ENCODE results near the gene KSR1.

Gene KSR1

GRCh38 chr17:27596096-27596495 lies 139.8 kb downstream of the KSR1 start:
- no CpG with 5 or more reads among the region's 4 CpGs for WGBS, 2 donors (ENCODE audit: extremely low coverage in 2 of 2, insufficient read length in 2 of 2, insufficient replicate concordance in 1 of 2)
- no peak overlapping the region for H2BK120ac ChIP-seq (ENCODE audit: low read depth, low read length)
- no peaks in the 10 kb centered on the region for H3K27me3 ChIP-seq (ENCODE audit: control insufficient read depth in 3 of 3, insufficient read depth in 3 of 3, low read depth in 1 of 3, low read length in 3 of 3)
- H2BK5ac ChIP-seq (ENCODE audit: low read length), result no peak overlapping the region
- H3K4ac ChIP-seq (ENCODE audit: low read length), result no peak overlapping the region
- H4K8ac ChIP-seq (ENCODE audit: low read depth, low read length), result no peak overlapping the region
- no peak overlapping the region for H2BK15ac ChIP-seq (ENCODE audit: low read length)
- no peaks in the 10 kb centered on the region for H3K9me3 ChIP-seq (replicated peaks in 1 of 2; ENCODE audit: control insufficient read depth in 2 of 2, insufficient read depth in 1 of 2, low read depth in 1 of 2, low read length in 2 of 2)
- no peak overlapping the region for H3K4me2 ChIP-seq (ENCODE audit: insufficient read depth, low read length, poor library complexity, severe bottlenecking)
- no peak overlapping the region for H4K91ac ChIP-seq (ENCODE audit: low read depth, low read length, poor library complexity)
- no peak overlapping the region for H3K23ac ChIP-seq (ENCODE audit: low read depth, low read length, poor library complexity)
- DNase-seq (ENCODE audit: low spot score), result no peak
- no peak overlapping the region for H2AK5ac ChIP-seq (ENCODE audit: low read depth, low read length)
- H2BK12ac ChIP-seq (ENCODE audit: low read length), result no peak overlapping the region
- H3K4me1 ChIP-seq (ENCODE audit: control insufficient read depth in 2 of 2, insufficient read depth in 1 of 2, low read depth in 1 of 2, low read length in 2 of 2), result no peaks in the 10 kb centered on the region
- H3K9ac ChIP-seq (ENCODE audit: low read depth, low read length, poor library complexity), result no peak overlapping the region
- no peaks in the 10 kb centered on the region for H3K79me1 ChIP-seq (ENCODE audit: low read depth, low read length)
- no peak overlapping the region for H3K27ac ChIP-seq (replicated peaks; ENCODE audit: low read length)
- no peak overlapping the region for H2AFZ ChIP-seq (ENCODE audit: low read length)
- H3K18ac ChIP-seq (ENCODE audit: low read length), result no peak overlapping the region
- no peak overlapping the region for H3K14ac ChIP-seq (ENCODE audit: low read length)
- peaks cover 0 to 5% of the 10 kb centered on the region in 2 donors for H3K36me3 ChIP-seq (replicated peaks in 1 of 2; ENCODE audit: control insufficient read depth in 2 of 2, insufficient read depth in 2 of 2, low read length in 2 of 2)
- no peak overlapping the region for H3K4me3 ChIP-seq (ENCODE audit: low read length in 2 of 2)

- Histone ChIP-seq H3K9ac (ENCODE audit: low read depth, low read length, poor library complexity) (no peak overlapping the region), H3K4ac (ENCODE audit: low read length) (no peak overlapping the region), H2AFZ (ENCODE audit: low read length) (no peak overlapping the region), H3K27ac (replicated peaks; ENCODE audit: low read length) (no peak overlapping the region), H2BK15ac (ENCODE audit: low read length) (no peak overlapping the region), H3K4me1 (ENCODE audit: control insufficient read depth in 2 of 2, insufficient read depth in 1 of 2, low read depth in 1 of 2, low read length in 2 of 2) (no peaks in the 10 kb centered on the region), H3K23ac (ENCODE audit: low read depth, low read length, poor library complexity) (no peak overlapping the region), H3K4me2 (ENCODE audit: insufficient read depth, low read length, poor library complexity, severe bottlenecking) (no peak overlapping the region), H3K18ac (ENCODE audit: low read length) (no peak overlapping the region), H2BK120ac (ENCODE audit: low read depth, low read length) (no peak overlapping the region), H3K36me3 (replicated peaks in 1 of 2; ENCODE audit: control insufficient read depth in 2 of 2, insufficient read depth in 2 of 2, low read length in 2 of 2) (peaks cover 0 to 7% of the 10 kb centered on the region in 2 donors), H2BK12ac (ENCODE audit: low read length) (no peak overlapping the region), H3K79me1 (ENCODE audit: low read depth, low read length) (no peaks in the 10 kb centered on the region), H4K8ac (ENCODE audit: low read depth, low read length) (no peak overlapping the region), H4K91ac (ENCODE audit: low read depth, low read length, poor library complexity) (no peak overlapping the region), H3K14ac (ENCODE audit: low read length) (no peak overlapping the region), H3K4me3 (ENCODE audit: low read length in 2 of 2) (no peak overlapping the region), H2BK5ac (ENCODE audit: low read length) (no peak overlapping the region), H3K9me3 (replicated peaks in 1 of 2; ENCODE audit: control insufficient read depth in 2 of 2, insufficient read depth in 1 of 2, low read depth in 1 of 2, low read length in 2 of 2) (no peaks in the 10 kb centered on the region), H3K27me3 (ENCODE audit: control insufficient read depth in 3 of 3, insufficient read depth in 3 of 3, low read depth in 1 of 3, low read length in 3 of 3) (no peaks in the 10 kb centered on the region), H2AK5ac (ENCODE audit: low read depth, low read length) (no peak overlapping the region)
- WGBS, 2 donors (ENCODE audit: extremely low coverage in 2 of 2, insufficient read length in 2 of 2, insufficient replicate concordance in 1 of 2), result no CpG with 5 or more reads among the region's 9 CpGs
- DNase-seq (ENCODE audit: low spot score), result no peak
Observed at GRCh38 chr17:27596566-27597187, 140.4 kb downstream of the KSR1 start.

- H3K18ac ChIP-seq (ENCODE audit: low read length), result no peak overlapping the region
- H4K91ac ChIP-seq (ENCODE audit: low read depth, low read length, poor library complexity), result no peak overlapping the region
- H3K23ac ChIP-seq (ENCODE audit: low read depth, low read length, poor library complexity), result no peak overlapping the region
- no peak overlapping the region for H3K14ac ChIP-seq (ENCODE audit: low read length)
- H2BK5ac ChIP-seq (ENCODE audit: low read length), result no peak overlapping the region
- no peak overlapping the region for H2BK120ac ChIP-seq (ENCODE audit: low read depth, low read length)
- no peaks in the 10 kb centered on the region for H3K79me1 ChIP-seq (ENCODE audit: low read depth, low read length)
- no peaks in the 10 kb centered on the region for H3K4me1 ChIP-seq (ENCODE audit: control insufficient read depth in 2 of 2, insufficient read depth in 1 of 2, low read depth in 1 of 2, low read length in 2 of 2)
- no peaks in the 10 kb centered on the region for H3K27me3 ChIP-seq (ENCODE audit: control insufficient read depth in 3 of 3, insufficient read depth in 3 of 3, low read depth in 1 of 3, low read length in 3 of 3)
- no peak overlapping the region for H3K4ac ChIP-seq (ENCODE audit: low read length)
- no peak for DNase-seq (ENCODE audit: low spot score)
- H3K9ac ChIP-seq (ENCODE audit: low read depth, low read length, poor library complexity), result no peak overlapping the region
- H2BK12ac ChIP-seq (ENCODE audit: low read length), result no peak overlapping the region
- no peak overlapping the region for H2BK15ac ChIP-seq (ENCODE audit: low read length)
- H4K8ac ChIP-seq (ENCODE audit: low read depth, low read length), result no peak overlapping the region
- no peaks in the 10 kb centered on the region for H3K9me3 ChIP-seq (replicated peaks in 1 of 2; ENCODE audit: control insufficient read depth in 2 of 2, insufficient read depth in 1 of 2, low read depth in 1 of 2, low read length in 2 of 2)
- H3K4me2 ChIP-seq (ENCODE audit: insufficient read depth, low read length, poor library complexity, severe bottlenecking), result no peak overlapping the region
- H3K4me3 ChIP-seq (ENCODE audit: low read length in 2 of 2), result no peak overlapping the region
- H2AK5ac ChIP-seq (ENCODE audit: low read depth, low read length), result no peak overlapping the region
- no peak overlapping the region for H3K27ac ChIP-seq (replicated peaks; ENCODE audit: low read length)
- no peak overlapping the region for H2AFZ ChIP-seq (ENCODE audit: low read length)
- H3K36me3 ChIP-seq (replicated peaks in 1 of 2; ENCODE audit: control insufficient read depth in 2 of 2, insufficient read depth in 2 of 2, low read length in 2 of 2), result peaks cover 0 to 7% of the 10 kb centered on the region in 2 donors
- no CpG with 5 or more reads among the region's 10 CpGs for WGBS, 2 donors (ENCODE audit: extremely low coverage in 2 of 2, insufficient read length in 2 of 2, insufficient replicate concordance in 1 of 2)
Observed at GRCh38 chr17:27597188-27597580, 140.9 kb downstream of the KSR1 start.

- no peak overlapping the region for H2AK5ac ChIP-seq (ENCODE audit: low read depth, low read length)
- no peak overlapping the region for H2BK15ac ChIP-seq (ENCODE audit: low read length)
- no peak overlapping the region for H3K27ac ChIP-seq (replicated peaks; ENCODE audit: low read length)
- no CpG with 5 or more reads among the region's 5 CpGs for WGBS, 2 donors (ENCODE audit: extremely low coverage in 2 of 2, insufficient read length in 2 of 2, insufficient replicate concordance in 1 of 2)
- no peak overlapping the region for H4K91ac ChIP-seq (ENCODE audit: low read depth, low read length, poor library complexity)
- H3K23ac ChIP-seq (ENCODE audit: low read depth, low read length, poor library complexity), result no peak overlapping the region
- H3K36me3 ChIP-seq (replicated peaks in 1 of 2; ENCODE audit: control insufficient read depth in 2 of 2, insufficient read depth in 2 of 2, low read length in 2 of 2), result peaks cover 0 to 7% of the 10 kb centered on the region in 2 donors
- no peaks in the 10 kb centered on the region for H3K79me1 ChIP-seq (ENCODE audit: low read depth, low read length)
- DNase-seq (ENCODE audit: low spot score), result no peak
- no peak overlapping the region for H3K4me3 ChIP-seq (ENCODE audit: low read length in 2 of 2)
- no peak overlapping the region for H2AFZ ChIP-seq (ENCODE audit: low read length)
- H2BK120ac ChIP-seq (ENCODE audit: low read depth, low read length), result no peak overlapping the region
- H3K9ac ChIP-seq (ENCODE audit: low read depth, low read length, poor library complexity), result no peak overlapping the region
- no peak overlapping the region for H2BK12ac ChIP-seq (ENCODE audit: low read length)
- H3K14ac ChIP-seq (ENCODE audit: low read length), result no peak overlapping the region
- H3K9me3 ChIP-seq (replicated peaks in 1 of 2; ENCODE audit: control insufficient read depth in 2 of 2, insufficient read depth in 1 of 2, low read depth in 1 of 2, low read length in 2 of 2), result no peaks in the 10 kb centered on the region
- no peaks in the 10 kb centered on the region for H3K4me1 ChIP-seq (ENCODE audit: control insufficient read depth in 2 of 2, insufficient read depth in 1 of 2, low read depth in 1 of 2, low read length in 2 of 2)
- no peaks in the 10 kb centered on the region for H3K27me3 ChIP-seq (ENCODE audit: control insufficient read depth in 3 of 3, insufficient read depth in 3 of 3, low read depth in 1 of 3, low read length in 3 of 3)
- no peak overlapping the region for H3K18ac ChIP-seq (ENCODE audit: low read length)
- no peak overlapping the region for H3K4ac ChIP-seq (ENCODE audit: low read length)
- H2BK5ac ChIP-seq (ENCODE audit: low read length), result no peak overlapping the region
- no peak overlapping the region for H4K8ac ChIP-seq (ENCODE audit: low read depth, low read length)
- H3K4me2 ChIP-seq (ENCODE audit: insufficient read depth, low read length, poor library complexity, severe bottlenecking), result no peak overlapping the region
Observed at GRCh38 chr17:27597783-27598320, 141.6 kb downstream of the KSR1 start.
